ENCODE results near the gene SERPINA3. TPM values are rescaled to one million over a fixed set of nuclear protein-coding genes. Genes with fewer than 3 reads are reported as not detected.

SERPINA3 gene
- total RNA-seq, 1 experiment from 2014 or later, result not detected

DNA sequence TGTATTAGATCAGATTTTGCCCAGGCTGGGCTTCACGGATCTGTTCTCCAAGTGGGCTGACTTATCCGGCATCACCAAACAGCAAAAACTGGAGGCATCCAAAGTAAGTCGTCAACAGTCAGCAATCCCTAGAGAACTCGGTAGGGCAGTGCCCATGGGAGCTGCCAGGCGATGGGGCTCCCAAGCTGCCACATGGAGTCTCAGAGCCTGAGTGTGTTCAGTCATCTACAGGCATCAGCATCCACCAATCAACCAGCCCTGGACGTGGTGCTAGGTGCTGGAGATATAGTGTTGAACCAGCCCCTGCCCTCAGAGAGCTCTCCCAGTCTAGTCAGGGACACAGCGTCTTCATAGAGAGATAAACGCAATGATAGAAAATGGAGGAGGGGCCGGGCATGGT, 44.0 kb upstream of the SERPINA3 start:
- TF ChIP-seq, protein P1, sequence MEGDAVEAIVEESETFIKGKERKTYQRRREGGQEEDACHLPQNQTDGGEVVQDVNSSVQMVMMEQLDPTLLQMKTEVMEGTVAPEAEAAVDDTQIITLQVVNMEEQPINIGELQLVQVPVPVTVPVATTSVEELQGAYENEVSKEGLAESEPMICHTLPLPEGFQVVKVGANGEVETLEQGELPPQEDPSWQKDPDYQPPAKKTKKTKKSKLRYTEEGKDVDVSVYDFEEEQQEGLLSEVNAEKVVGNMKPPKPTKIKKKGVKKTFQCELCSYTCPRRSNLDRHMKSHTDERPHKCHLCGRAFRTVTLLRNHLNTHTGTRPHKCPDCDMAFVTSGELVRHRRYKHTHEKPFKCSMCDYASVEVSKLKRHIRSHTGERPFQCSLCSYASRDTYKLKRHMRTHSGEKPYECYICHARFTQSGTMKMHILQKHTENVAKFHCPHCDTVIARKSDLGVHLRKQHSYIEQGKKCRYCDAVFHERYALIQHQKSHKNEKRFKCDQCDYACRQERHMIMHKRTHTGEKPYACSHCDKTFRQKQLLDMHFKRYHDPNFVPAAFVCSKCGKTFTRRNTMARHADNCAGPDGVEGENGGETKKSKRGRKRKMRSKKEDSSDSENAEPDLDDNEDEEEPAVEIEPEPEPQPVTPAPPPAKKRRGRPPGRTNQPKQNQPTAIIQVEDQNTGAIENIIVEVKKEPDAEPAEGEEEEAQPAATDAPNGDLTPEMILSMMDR (conservative IDR thresholded peaks at IDR 0.05), result no peak
- TF ChIP-seq EZH2 (IDR thresholded peaks at IDR 0.05; ENCODE audit: low read depth), result no peak
- H3K27me3 ChIP-seq (ENCODE audit: insufficient read depth, low read depth), result no peaks in the 10 kb centered on the region
- no peaks in the 10 kb centered on the region for H3K4me1 ChIP-seq (replicated peaks; ENCODE audit: insufficient read depth)
- no peak overlapping the region for H3K4me3 ChIP-seq
- no peaks in the 10 kb centered on the region for H3K9me2 ChIP-seq (ENCODE audit: insufficient read depth)
- no peaks in the 10 kb centered on the region for H4K20me1 ChIP-seq (ENCODE audit: insufficient read depth)
- no peak for DNase-seq
- no peaks in the 10 kb centered on the region for H3K9me3 ChIP-seq (ENCODE audit: insufficient read depth, low read depth)
- no peak overlapping the region for H3K4me2 ChIP-seq
- intact Hi-C loops (cut with micrococcal nuclease; ENCODE audit: unreplicated experiment), result no loop called here
- ChIA-PET CTCF (no interaction called here), POLR2A (ENCODE audit: unreplicated experiment) (no interaction called here)
- no peaks in the 10 kb centered on the region for H3K36me3 ChIP-seq (ENCODE audit: low read depth)
- no peak overlapping the region for H2AFZ ChIP-seq
- H3K27ac ChIP-seq, result no peak overlapping the region
- BruUV-seq (replicated peaks), result no TSS peak
- H3F3A ChIP-seq (ENCODE audit: insufficient read depth, low read depth), result no peaks in the 10 kb centered on the region
- no peaks in the 10 kb centered on the region for H3K79me2 ChIP-seq (ENCODE audit: low read depth)

DNA sequence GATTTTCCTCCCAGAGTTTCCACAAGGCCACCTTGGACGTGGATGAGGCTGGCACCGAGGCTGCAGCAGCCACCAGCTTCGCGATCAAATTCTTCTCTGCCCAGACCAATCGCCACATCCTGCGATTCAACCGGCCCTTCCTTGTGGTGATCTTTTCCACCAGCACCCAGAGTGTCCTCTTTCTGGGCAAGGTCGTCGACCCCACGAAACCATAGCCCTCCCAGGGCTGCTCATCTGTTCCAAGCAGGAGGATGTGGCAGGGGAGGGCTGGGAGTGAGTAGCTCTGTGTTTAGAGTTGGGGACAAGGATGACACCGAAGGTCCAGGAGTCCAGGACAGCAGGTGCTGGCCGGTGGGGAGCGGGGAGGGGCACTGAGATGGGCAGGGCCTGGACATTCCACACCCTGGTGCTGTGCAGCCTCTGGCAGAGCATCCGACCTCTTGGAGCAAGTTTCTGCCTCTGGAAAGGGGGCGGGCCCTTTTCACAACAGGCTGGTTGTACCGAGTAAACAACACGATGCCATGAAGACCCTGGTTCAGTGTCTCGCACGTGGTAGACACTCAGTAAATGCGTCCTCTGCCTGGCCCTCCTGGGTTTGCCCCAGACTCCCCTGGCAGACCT, 42.7 kb upstream of the SERPINA3 start:
- H3F3A ChIP-seq (ENCODE audit: insufficient read depth, low read depth), result no peaks in the 10 kb centered on the region
- H3K9me3 ChIP-seq (ENCODE audit: insufficient read depth, low read depth), result no peaks in the 10 kb centered on the region
- H3K79me2 ChIP-seq (ENCODE audit: low read depth), result no peaks in the 10 kb centered on the region
- DNase-seq, result no peak
- ChIA-PET CTCF (no interaction called here), POLR2A (ENCODE audit: unreplicated experiment) (no interaction called here)
- no peaks in the 10 kb centered on the region for H3K36me3 ChIP-seq (ENCODE audit: low read depth)
- H3K27me3 ChIP-seq (ENCODE audit: insufficient read depth, low read depth), result no peaks in the 10 kb centered on the region
- intact Hi-C loops (cut with micrococcal nuclease; ENCODE audit: unreplicated experiment), result no loop called here
- H2AFZ ChIP-seq, result no peak overlapping the region
- H3K4me2 ChIP-seq, result no peak overlapping the region
- no peak overlapping the region for H3K4me3 ChIP-seq
- H3K27ac ChIP-seq, result no peak overlapping the region
- H3K9me2 ChIP-seq (ENCODE audit: insufficient read depth), result no peaks in the 10 kb centered on the region
- no TSS peak for BruUV-seq (replicated peaks)
- TF ChIP-seq, protein P1 (conservative IDR thresholded peaks at IDR 0.05), result no peak
- no peak for TF ChIP-seq EZH2 (IDR thresholded peaks at IDR 0.05; ENCODE audit: low read depth)
- H4K20me1 ChIP-seq (ENCODE audit: insufficient read depth), result no peaks in the 10 kb centered on the region
- no peaks in the 10 kb centered on the region for H3K4me1 ChIP-seq (replicated peaks; ENCODE audit: insufficient read depth)

DNA sequence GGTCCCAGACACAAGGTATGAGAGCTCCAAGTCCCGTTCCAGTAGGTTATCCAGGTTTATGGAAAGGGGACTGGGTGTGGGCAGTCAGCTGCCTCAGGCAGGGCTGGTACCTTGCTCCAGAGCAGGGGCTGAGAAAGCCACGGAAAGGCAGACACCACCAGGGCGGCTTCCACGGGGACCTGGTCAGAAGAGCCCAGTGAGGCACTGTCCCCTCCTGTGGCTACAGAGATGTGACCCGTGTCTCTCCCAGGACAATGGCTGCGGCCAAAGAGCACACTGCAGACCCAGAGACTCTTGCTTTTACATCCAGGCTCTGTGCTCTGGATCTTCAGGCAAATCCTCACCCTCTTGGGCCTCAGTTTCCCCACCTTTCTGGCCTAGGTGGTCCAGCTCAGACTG, 42.2 kb upstream of the SERPINA3 start:
- intact Hi-C loops (cut with micrococcal nuclease; ENCODE audit: unreplicated experiment), result no loop called here
- BruUV-seq (replicated peaks), result no TSS peak
- ChIA-PET CTCF (no interaction called here), POLR2A (ENCODE audit: unreplicated experiment) (no interaction called here)
- Histone ChIP-seq H3K79me2 (ENCODE audit: low read depth) (no peaks in the 10 kb centered on the region), H2AFZ (no peak overlapping the region), H3K27me3 (ENCODE audit: insufficient read depth, low read depth) (no peaks in the 10 kb centered on the region), H3K36me3 (ENCODE audit: low read depth) (no peaks in the 10 kb centered on the region), H3K9me2 (ENCODE audit: insufficient read depth) (no peaks in the 10 kb centered on the region), H3K9me3 (ENCODE audit: insufficient read depth, low read depth) (no peaks in the 10 kb centered on the region), H3K4me2 (no peak overlapping the region), H3K27ac (no peak overlapping the region), H4K20me1 (ENCODE audit: insufficient read depth) (no peaks in the 10 kb centered on the region), H3K4me3 (no peak overlapping the region), H3F3A (ENCODE audit: insufficient read depth, low read depth) (no peaks in the 10 kb centered on the region), H3K4me1 (replicated peaks; ENCODE audit: insufficient read depth) (no peaks in the 10 kb centered on the region)
- TF ChIP-seq, protein P1 (conservative IDR thresholded peaks at IDR 0.05), result no peak
- TF ChIP-seq EZH2 (IDR thresholded peaks at IDR 0.05; ENCODE audit: low read depth), result no peak
- no peak for DNase-seq
